ENCODE results near the gene KDM1B. TPM values are rescaled to one million over a fixed set of nuclear protein-coding genes. Genes with fewer than 3 reads are reported as not detected.

KDM1B gene
- total RNA-seq, 4 donors from 2014 or later, result 12.1 to 15.8 (median 12.7) TPM

DNA sequence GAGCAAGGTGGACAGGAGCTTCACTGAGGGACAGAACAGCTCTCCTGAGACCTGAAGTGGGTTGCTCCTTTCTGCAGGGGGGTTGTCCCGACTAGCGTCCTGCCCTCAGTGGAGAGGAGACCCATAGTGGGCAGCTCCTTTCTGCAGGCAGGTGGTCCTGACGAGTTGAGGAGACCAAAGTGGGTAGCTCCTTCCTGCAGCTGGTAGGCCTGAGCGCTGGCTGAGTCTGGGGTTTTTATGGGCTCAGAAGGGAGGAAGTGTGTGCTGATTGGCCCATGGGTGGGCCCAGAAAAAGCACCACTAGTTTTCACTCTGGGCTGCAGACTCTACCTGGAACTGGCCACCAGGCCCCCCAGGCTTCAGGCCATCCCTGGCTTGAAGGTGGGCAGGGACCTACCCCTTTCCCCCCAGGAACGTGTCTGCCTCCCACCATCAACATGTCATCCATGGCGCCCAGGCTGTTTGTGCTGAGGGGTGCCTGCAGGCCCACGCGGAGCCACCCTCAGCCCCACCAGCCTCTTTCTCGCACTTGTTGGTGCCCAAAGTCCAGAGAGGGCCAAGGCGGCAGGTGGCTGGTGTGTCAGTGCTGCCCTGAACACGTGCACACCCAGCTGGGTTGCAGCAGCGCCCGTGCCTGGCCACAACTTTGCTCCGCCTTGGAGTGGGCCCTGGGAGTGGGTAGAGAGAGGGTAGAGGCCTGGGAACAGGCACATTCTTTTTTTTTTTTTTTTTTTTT is 110.7 kb downstream of the KDM1B start:
- DNase-seq (ENCODE audit: low spot score), result no peak
- TF ChIP-seq, protein P1, sequence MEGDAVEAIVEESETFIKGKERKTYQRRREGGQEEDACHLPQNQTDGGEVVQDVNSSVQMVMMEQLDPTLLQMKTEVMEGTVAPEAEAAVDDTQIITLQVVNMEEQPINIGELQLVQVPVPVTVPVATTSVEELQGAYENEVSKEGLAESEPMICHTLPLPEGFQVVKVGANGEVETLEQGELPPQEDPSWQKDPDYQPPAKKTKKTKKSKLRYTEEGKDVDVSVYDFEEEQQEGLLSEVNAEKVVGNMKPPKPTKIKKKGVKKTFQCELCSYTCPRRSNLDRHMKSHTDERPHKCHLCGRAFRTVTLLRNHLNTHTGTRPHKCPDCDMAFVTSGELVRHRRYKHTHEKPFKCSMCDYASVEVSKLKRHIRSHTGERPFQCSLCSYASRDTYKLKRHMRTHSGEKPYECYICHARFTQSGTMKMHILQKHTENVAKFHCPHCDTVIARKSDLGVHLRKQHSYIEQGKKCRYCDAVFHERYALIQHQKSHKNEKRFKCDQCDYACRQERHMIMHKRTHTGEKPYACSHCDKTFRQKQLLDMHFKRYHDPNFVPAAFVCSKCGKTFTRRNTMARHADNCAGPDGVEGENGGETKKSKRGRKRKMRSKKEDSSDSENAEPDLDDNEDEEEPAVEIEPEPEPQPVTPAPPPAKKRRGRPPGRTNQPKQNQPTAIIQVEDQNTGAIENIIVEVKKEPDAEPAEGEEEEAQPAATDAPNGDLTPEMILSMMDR (IDR thresholded peaks at IDR 0.05), result no peak
- no peak for ATAC-seq (ENCODE audit: low FRiP score)

DNA sequence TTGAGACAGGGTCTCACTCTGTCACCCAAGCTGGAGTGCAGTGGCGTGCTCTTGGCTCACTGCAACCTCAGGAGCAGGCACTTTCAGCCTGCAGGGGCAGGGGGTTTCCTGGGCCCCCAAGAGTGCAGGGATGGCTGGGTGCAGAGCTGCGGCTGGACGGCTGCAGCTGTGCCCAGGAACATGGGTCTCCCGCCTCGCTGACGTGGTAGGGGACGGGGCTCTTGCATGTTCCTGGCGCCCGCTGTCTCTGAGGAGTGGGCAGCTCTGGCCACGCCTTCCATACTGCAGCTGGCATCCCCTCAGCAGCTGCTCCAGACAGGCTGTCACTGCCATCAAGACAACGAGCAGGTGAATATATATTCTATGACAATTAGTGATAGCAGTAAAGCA is 111.3 kb downstream of the KDM1B start:
- no peak for ATAC-seq (ENCODE audit: low FRiP score)
- no peak for DNase-seq (ENCODE audit: low spot score)
- TF ChIP-seq, protein P1 (IDR thresholded peaks at IDR 0.05), result no peak

DNA sequence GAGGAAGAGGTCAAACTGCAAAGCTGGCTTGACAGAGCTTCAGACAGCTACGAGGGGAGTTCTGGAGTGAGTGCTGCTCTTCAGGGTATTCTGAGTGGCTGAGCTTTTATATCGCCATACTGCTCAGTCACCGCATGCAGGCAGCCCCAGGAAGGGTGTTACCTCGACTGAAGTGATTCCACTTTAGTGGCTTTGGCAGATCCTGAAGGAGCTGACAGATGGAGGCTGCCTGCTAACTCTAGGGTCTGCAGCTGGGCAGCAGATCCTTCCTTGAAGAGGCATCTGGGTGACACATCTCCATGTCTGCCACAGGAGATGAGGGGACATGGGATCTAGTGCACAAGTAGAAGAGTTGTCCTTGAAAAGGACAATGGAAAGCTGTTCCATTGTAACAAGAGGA is 112.8 kb downstream of the KDM1B start:
- TF ChIP-seq, protein P1 (IDR thresholded peaks at IDR 0.05), result no peak
- DNase-seq (ENCODE audit: low spot score) (no peak), ATAC-seq (ENCODE audit: low FRiP score) (no peak)

DNA sequence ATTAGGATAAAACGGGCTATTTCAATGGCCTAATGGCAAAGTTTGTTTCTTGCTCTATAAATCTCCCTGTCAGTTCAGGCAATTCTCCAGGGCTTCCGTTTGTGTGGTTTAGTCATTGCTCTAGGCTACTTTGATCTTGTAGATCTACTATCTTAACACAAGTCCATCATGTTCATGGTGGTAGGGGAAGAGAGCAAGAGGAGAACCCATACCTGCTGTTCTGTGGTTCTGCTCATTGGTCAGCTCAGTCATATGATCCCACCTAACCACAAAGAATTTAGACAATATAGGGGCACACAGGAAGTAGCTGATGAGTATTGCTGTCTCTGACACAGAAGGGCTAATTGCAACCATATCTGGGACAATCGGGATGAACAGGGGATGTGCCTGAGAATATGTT is 114.0 kb downstream of the KDM1B start:
- DNase-seq (ENCODE audit: low spot score) (no peak), ATAC-seq (ENCODE audit: low FRiP score) (no peak)
- TF ChIP-seq, protein P1 (IDR thresholded peaks at IDR 0.05), result no peak

- DNase-seq (ENCODE audit: low spot score), result no peak
- TF ChIP-seq, protein P1 (IDR thresholded peaks at IDR 0.05), result no peak
- ATAC-seq (ENCODE audit: low FRiP score), result no peak
Observed at GRCh38 chr6:18269717-18270116, 114.5 kb downstream of the KDM1B start.

- DNase-seq (ENCODE audit: low spot score) (no peak), ATAC-seq (ENCODE audit: low FRiP score) (no peak)
- TF ChIP-seq, protein P1 (IDR thresholded peaks at IDR 0.05), result no peak
Observed at GRCh38 chr6:18270216-18270615, 115.0 kb downstream of the KDM1B start.

Small RNA genes lying within 50 kb of the gene (small RNA-seq; reads per million reads assigned to genes)
- not detected for gene RF00019

Other genes starting within 250 kb of the KDM1B start
- 10 to 100 TPM; 38.6 to 64.3 (median 43.9) TPM for gene KIF13A, start 167.8 kb upstream of the KDM1B start, total RNA-seq
- gene NHLRC1, start 32.7 kb upstream of the KDM1B start, total RNA-seq, result 1 to 10 TPM in 3 of 4 donors, under 1 TPM in 1; 0.74 to 3.1 (median 1.4) TPM
- 1 to 10 TPM; 4.5 to 7.2 (median 6.8) TPM for gene TPMT, start 345 bp upstream of the KDM1B start, total RNA-seq
- 100 to 1,000 TPM in 2 of 4 donors, 10 to 100 TPM in 2; 68.1 to 106 (median 91.6) TPM for gene DEK, start 109.1 kb downstream of the KDM1B start, total RNA-seq
- 10 to 100 TPM; 13.3 to 43.5 (median 26.8) TPM for gene RNF144B, start 231.9 kb downstream of the KDM1B start, total RNA-seq

Measured in omental fat pad (tissue), 4 donors.